Cerebellar cortex (tissue), 1 donor: ENCODE results near the gene TSPAN8.
"Not testable (repeated sequence)": the region's sequence is repeated elsewhere in the genome, so short reads cannot be mapped to it uniquely, and the experiment has no call there.

Experiments used
- DNase-seq: peaks from one replicate; pipeline ENCODE4 v3.0.0-alpha.2; 2015; ENCODE audit warnings: low spot score

TSPAN8 gene

DNA sequence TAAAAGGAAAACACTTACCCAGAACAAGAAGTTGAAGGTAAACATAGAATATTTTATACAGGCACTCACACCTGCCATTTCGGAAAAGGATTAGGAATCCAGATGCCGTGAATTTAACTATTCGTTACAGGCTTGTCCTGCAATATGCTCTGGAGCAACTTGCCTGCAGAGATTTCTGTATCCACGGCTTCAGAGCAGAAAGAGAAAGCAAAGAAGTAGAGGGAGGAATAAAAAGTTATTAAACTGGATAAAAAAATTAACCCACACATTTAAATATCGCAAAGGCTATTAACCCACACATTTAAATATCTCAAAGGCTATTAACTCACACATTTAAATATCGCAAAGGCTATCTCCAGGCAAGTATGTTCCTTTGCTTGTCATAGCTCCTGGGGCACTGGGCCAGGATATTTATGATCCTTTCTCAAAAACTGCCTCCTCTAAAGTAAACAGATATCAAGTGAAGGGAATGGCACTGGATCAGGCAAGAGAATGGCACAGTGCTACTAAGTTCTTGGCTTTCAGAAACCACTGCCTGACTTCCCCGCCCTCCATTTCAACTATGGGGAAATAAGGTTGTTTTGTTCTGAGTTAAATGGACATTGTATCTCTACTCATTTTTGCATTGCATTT is at the start of gene TSPAN8:
TSPAN8 (minus strand) TSS at position 399 of the 633 bp plus-strand sequence; CDS start at position 78, 321 bp downstream.
- DNase-seq = no peak

DNA sequence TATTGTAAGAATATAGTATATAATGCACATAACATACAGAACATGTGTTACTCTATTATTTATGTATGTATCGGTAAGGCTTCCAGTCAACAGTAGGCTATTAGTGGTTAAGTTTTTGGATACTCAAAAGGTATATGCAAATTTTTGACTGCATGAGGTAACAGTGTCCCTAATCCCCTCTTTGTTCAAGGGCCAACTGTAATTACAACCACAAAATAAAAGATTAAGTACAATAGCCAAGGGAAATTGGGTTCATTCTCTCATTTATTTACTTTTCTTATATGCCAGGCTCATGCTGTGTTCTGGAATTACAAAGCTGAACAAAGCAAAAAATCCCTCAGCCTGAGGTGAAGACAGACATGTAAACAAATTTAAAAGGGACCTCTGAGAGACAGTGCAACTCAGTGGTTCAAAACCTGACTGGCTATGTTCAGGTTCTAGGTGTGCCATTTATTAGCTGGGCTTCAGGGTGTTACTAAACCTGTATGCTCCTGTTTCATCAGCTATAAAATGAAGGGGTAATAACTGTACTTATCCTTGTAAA is 43.4 kb upstream of the TSPAN8 start:
- no peak for DNase-seq

DNA sequence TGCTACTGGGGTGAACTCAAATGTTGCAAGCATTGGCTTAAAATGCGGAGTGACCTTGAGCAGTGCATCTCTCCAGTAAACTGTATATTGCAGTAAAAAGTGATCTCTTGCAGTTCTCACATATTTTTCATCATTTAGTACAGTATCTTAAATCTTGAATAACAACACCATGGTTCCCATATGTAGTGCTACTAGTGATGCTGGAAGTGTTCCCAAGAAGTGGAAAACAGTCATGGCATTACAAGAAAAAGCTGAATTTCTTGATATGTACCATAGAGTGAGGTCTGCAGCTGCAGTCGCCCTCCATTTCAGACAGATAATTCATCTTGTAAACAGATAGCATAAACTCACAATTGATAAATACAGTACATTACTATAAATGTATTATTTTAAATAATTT is 42.9 kb upstream of the TSPAN8 start:
- DNase-seq = no peak

DNA sequence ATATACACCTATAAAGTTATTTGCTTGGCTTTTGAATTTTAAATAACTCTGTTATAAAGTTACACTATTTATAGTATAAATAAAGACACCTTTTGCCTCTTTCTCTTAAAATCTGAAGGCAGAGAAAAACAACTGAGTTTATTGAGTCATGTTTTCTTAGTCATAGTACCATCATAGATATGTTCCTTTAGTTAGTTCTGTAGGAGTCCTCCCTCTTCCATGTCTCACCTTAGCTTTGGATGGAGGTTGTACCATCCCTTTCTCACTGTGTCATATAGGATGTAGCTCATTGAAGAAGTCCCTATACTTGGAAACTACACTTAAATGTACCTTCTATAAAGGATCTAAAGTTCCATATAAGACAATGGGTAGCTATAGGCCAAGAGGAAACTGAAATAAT is 39.7 kb upstream of the TSPAN8 start:
- DNase-seq = no peak

DNA sequence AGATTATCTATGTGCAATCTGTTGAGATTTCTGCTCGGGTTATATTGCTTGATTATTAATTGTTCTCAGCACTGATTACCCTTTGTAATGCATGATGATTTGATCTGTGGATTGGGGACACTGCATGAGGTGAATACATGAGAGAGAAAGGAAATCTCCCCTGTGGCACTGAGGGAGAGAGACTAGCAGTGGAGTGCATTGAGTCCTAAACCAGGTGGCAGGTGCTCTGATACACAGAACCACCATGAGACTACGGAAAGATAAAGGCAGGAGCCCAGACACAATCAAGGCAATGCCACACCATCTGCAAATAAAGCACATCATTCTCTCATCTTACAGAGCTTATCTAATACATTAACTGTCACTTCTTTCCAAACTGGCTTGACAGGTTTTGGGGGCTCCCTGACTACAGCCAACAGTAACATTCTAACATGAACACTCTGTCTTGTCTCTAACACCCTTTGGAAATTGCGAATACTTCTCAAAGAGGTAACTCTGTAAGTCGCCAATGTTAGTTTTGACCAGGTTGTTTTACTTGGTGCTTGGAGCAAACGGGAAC is 37.6 kb upstream of the TSPAN8 start:
- no peak for DNase-seq

DNA sequence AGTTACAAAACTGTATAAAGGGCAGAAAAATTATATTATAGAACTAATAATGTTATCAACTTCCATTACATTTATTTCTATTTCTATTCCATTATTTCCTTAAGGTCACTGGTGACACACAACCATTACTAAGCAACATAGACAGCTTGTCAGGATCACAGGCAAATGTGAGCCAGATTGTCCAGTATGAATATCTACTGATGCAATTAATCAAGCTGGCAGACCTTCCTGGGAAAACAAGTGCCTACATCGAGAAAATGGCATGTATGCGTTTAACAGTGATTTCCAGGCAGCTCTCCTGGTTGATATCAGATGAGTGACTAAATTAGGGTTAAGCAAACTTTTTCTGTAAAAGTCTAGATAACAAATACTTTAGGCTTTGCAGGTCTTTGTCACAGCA is 36.9 kb upstream of the TSPAN8 start:
- DNase-seq = no peak

DNA sequence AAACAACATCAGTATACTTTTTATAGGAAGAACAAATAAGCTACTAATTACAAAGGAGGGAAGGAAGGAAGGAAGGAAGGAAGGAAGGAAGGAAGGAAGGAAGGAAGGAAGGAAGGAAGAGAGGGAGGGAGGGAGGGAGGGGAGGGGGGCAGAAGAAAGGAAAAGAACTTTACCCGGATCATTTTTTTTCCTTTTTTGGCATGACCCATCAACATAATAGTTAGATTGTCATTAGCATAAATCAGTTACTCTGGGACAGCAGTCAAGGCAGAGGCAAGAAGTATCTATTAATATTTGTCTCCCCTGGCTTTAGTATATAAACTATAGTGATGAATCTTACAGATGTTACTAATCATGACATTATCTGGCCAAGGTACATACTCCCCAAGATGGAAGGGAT is 35.2 kb upstream of the TSPAN8 start:
- DNase-seq = no peak

DNA sequence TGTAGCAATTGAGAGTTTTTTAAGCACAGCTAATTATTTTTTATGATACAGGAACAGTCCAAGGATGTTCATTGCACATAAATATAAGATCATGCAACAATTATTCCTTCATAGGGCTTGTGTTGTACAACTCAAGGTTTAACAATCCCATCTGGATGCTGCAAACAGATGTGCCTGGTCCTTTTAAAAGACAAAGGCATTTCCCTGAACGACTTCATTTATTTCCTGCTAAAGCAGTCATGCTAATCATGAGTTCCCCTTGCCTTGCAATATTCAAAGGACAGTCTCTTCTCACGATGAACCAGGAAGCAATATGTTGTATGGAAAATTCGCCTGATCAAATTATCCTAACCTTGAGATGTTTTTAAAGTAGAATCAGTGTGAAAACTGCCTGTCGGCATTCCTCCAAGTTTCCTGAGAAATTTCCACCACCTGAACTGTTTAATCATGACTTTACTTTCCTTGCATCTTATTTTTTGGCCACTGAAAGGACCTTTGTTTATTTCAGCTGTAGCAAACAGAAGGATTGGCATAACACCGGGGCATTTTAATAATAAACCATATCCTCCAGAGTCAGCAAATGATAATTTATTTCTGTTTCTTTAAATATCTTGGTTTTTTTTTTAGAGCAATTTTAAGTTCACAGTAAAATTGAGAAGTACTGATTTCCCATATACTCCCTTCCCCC is 33.9 kb upstream of the TSPAN8 start:
- no peak for DNase-seq

DNA sequence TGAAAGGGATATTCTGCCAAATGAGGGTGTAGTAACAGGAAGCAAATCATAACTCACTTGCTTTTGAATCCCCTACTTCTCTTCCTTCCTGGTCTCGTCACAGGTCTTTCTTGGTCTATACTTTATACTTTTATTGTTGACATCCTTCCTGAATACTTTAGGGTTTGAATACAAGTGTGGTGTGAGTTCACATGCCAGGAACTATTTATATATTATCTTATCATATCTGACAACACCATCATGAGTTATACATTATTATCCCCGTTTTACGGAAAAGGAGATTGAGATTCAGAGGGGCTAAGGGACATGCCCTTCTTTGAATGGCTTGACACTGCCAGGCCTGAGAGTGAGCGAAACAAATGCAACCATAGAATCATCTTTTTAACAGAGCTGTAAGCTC is 33.0 kb upstream of the TSPAN8 start:
- no peak for DNase-seq

DNA sequence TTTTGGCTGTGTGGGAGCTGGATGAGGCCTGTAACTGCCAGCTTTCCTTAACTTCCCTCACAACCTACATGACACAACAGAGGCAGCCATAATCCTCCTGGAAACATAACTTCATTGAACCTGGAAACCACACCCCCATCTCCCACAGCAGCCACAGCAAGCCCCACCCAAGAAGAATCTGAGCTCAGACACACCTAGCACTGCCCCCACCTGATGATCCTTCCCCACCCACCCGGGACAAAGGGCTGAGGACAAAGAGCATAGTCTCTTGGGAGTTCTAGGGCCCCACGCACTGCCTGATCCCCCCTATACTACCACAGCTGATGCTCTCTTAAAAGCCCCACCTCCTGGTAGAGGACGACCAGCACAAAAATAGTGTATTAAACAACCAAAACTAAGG is 29.6 kb upstream of the TSPAN8 start:
- DNase-seq = no peak

DNA sequence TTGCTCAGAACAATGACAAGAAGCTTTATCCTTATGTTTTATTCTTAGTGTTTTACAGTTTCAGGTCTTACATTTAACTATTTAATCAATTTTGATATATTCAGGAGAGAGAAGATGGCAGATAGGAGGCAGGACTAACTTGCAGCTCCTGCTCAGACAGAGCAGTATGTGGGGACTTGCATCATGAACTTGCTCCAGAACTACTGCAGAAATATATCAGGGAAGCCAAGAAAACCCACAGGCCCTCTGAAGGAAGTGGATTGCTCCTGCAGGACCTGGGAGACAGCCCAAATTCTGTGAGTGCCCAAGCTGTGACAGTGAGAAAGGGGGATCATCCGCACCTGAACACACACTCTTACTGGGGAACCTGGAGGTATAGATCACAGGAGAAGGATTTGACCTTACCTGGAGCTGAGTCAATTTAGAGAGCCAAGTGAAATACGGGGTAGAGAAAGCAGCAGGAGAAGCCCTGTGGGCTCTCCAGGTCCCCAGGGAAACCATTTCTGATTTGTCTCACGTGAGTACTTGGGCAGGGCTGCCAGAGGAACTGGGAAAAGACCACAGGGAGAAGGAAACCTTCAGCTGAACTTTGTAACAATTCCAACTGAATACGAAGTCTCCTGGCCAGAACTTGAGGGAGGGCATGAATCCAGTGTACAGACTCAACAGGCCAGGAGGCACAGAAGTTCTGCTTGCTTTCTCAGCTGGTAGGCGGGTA is 28.9 kb upstream of the TSPAN8 start:
- DNase-seq = no peak

DNA sequence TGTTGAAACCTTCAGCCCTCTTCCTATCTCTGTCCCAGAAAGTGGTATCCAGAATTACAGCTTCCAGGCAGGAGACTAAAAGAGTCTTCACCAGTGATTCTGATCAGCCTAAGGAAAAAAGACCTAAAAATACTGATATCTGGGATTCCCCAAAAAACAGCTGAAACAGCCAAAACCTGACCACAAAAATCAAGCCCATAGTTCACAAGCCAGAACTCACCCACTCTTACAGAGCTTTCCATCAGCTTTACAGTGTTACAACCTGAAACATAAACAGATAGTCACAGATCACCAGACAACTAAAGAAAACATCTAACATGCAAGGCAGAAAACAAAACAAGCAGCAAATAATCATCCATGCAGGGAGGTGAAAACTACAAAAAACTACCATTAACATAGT is 26.0 kb upstream of the TSPAN8 start:
- DNase-seq = no peak

DNA sequence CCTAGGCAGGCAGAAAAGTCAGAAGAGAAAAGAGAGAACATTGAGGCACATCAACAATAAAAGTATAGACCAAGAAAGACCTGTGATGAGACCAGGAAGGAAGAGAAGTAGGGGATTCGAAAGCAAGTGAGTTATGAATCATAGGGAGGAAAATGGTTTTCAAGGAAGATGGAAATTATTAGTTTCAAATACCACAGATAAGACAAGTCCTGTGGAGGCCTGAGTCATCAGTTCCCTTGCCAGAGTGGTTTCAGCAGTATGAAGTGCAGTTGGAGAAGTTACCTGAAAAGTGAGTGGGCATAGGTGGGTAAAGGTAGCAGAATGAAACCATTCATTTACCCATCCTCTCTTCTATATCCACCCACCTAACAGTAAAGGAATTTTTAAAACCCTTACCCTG is 25.2 kb upstream of the TSPAN8 start:
- no peak for DNase-seq

DNA sequence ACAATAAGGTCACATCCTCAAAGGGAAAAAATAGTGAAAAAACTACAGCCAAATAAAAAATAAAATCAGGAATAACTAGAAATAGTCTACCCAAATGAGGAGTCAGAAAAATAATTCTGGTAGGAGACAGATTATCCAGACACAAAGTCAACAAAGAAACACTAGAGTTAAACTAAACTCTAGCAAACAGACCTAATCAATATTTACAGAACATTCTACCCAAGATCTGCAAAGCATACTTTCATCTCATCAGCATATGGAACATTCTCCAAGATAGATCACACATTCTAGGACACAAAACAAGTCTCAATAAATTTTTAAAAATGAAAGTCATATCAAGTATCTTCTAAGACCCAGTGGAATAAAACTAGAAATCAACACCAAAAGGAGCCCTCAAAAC is 20.4 kb upstream of the TSPAN8 start:
- no peak for DNase-seq

DNA sequence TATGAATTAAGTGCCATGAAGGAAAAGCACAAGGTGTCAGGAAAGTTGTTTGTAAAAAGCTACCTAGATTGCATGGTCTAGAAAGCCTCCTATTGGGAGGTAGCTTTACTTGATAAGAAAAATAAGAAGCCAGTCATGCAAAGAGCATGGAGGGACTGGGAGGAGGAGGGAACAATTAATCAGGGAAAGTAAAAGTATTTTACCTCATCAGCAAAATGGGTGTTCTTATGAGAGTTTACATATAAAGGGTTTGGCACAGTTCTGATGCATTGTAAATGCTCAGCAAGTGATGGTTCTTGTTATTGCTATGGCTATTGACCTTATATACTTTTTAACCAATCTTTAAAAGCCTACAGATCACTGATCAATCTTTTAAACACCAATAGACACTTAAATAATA is 17.0 kb upstream of the TSPAN8 start:
- no peak for DNase-seq

DNA sequence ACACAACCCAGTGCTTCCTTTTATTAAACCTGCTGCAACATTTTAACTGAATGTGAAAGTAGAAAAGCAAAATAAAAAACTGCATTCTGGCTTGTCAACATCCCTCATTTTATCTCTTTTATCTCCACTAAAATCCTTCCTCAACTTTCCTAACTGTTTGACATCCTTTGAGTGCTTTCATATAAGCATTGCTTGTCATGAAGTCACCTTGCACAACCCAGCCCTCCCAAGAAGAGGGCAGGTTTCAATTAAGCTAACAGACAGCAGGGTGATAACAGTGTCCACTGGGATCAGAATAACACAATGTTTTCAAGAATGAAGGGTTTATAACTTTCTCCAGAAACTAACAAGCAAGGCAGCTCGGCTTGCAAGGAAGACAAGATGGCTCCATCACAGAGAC is 16.3 kb upstream of the TSPAN8 start:
- no peak for DNase-seq

DNA sequence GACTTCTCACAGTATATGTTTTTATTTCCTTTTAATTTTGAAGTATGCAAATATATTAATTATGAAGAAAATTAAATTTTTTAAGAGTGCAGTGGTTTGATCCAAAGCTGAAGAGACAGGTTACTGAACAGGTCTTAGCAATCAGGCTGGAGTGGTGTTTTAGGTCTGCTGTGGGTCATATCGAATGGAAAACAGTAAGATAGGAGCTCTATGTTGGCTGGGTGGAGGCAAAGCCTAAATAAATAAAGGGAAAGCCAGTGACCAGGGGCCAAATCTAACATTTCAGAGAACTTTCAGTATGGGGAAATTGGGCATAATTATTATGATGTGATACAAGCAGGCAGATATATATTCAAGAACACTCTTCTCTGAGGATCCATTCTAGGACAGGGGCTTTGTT is 12.7 kb upstream of the TSPAN8 start:
- DNase-seq = no peak

DNA sequence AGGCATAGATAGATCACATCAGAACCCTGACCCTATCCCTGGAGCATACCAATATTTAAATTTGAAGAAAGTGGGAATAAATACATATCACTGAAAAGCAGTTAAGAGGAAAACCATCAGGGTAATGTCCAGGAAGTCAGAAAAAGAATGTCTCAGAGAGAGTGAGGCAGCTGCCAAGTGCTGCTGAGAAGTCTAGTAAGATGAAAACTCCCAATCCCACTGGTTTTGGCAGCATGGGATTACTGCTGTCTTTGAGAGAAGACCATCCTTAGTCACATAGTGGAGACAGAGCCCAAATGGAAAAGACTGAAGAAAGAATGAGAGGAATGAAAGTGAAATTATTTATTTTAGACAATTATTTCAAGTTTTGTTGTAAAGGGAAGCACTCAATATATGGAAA is 11.5 kb upstream of the TSPAN8 start:
- DNase-seq = no peak

DNA sequence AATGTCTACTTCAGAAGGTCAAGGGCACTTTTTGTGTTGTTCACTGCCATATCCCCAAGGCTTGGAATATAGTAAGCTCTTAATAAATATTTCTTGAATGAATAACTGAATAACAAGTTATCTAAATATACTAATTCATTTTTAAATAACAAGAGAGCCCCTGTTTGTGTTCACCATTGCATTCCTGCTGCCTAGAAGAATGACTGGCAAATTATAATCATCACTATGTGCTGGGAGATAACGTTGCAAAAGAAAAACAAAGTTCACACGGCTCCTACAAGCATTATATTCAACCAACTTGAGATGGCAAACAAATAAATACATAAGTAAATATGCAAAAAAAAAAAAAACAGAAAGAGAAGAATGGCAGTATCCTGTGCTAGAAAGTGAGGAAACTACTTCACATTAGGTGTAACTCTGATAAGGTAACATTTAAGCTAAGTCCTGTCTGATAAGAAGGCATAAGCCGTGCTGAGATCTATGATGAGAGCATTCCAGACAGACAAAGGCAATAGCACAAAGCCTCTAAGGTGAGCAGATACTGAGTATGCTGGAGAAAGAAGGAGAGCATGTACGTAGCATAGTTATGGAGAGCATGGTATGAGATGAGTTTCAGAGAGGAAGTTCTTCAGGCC is 9.2 kb upstream of the TSPAN8 start:
- DNase-seq = no peak

DNA sequence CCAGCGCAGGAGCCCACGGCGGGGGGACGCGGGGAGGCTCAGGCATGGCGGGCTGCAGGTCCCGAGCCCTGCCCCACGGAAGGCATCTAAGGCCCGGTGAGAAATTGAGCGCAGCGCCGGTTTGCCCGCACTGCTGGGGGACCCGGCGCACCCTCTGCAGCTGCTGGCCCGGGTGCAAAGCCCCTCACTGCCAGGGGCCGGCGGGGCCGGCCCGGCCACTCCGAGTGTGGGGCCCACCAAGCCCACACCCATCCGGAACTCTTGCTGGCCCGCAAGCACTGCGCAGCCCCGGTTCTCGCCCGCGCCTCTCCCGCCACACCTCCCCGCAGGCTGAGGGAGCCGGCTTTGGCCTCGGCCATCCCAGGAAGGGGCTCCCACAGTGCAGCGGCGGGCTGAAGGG is 8.5 kb upstream of the TSPAN8 start:
- no peak for DNase-seq

DNA sequence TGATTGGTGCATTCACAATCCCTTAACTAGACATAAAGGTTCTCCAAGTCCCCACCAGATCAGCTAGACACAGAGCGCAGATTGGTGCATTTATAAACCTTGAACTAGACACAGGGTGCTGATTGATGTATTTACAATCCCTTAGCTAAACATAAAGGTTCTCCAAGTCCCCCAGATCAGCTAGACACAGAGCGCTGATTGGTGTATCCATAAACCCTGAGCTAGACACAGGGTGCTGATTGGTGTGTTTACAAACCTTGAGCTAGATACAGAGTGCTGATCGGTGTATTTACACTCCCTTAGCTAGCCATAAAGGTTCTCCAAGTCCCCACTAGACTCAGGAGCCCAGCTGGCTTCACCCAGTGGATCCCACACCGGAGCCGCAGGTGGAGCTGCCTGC is 8.0 kb upstream of the TSPAN8 start:
- not testable (repeated sequence) for DNase-seq

DNA sequence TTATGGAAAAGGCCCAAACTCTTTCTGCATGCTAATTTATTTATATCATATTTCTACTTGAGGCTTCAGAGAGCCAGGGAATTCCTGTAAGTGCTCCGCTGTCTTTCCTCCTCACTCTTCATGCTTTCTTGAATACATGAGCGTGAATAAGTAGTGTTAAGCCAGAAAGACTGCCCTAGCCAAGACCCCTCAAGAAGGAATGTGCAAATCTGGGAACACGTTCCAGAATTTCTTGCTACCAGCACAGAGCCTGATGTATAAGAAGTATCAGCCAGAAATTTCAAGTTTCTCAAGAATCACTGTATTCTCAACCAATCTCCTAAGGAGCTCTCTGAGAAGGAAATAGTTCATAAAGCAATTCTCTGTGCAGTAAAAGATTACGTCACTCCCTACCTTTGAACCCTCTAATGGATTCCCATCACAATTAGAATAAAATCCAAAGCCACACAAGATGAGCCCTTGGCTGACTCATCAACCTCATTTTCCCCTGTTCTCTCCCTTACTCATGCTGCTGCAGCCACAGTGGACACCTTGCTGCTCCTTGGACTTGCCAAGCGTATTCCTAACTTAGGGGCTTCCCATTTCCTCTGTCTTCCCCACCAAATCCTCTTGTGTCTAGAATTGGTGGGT is 6.9 kb upstream of the TSPAN8 start:
- no peak for DNase-seq
